Endothelial cell of umbilical vein (primary cell): ENCODE data around the gene SORL1.
"Not testable (repeated sequence)": the region's sequence is repeated elsewhere in the genome, so short reads cannot be mapped to it uniquely, and the experiment has no call there.

Experiments used
- CTCF ChIP-seq, 2 donors: IDR thresholded peaks; 1 replicate in 1 of 2; 2 replicates in 1 of 2; pipeline ENCODE4 v1.5.1; 2011; ENCODE audit warnings: low read length in 2 of 2, mild to moderate bottlenecking in 2 of 2, moderate library complexity in 2 of 2, control low read depth in 1 of 2, inconsistent platforms in 1 of 2, low read depth in 1 of 2; ENCODE audit not compliant: insufficient read depth in 1 of 2; ENCODE audit errors: extremely low read depth in 1 of 2
- GATA2 ChIP-seq: IDR thresholded peaks from 2 replicates; pipeline ENCODE4 v1.7.0; 2011; ENCODE audit warnings: low read depth, mild to moderate bottlenecking, moderate library complexity, mixed read lengths, low read length; ENCODE audit not compliant: insufficient read length, insufficient read depth
- MYC ChIP-seq: IDR thresholded peaks from one replicate; pipeline ENCODE4 v1.6.1; 2011; ENCODE audit warnings: mild to moderate bottlenecking, low read depth, low read length
- POLR2A ChIP-seq: IDR thresholded peaks from 2 replicates; pipeline ENCODE4 v1.6.1; 2012; ENCODE audit warnings: low read depth, mild to moderate bottlenecking, control low read depth, low read length
- TF ChIP-seq, protein P1 (sequence below): IDR thresholded peaks from 2 replicates; pipeline ENCODE4 v1.6.1; 2011; ENCODE audit not compliant: insufficient read depth, insufficient read length

DNA sequence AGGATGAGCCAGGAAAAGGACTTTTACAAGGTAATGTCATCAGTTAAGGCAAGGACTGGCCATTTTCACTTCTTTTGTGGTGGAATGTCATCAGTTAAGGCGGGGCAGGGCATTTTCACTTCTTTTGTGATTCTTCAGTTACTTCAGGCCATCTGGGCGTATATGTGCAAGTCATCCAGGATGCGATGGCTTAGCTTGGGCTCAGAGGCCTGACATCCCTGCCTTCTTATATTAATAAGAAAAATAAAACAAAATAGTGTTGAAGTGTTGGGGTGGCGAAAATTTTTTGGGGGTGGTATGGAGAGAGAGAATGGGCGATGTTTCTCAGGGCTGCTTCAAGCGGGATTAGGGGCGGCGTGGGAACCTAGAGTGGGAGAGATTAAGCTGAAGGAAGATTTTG lies 185.5 kb downstream of the SORL1 start:
- TF ChIP-seq POLR2A; CTCF (IDR thresholded peaks at IDR 0.05; ENCODE audit: extremely low read depth in 1 of 2, insufficient read depth in 1 of 2, low read depth in 1 of 2, low read length in 2 of 2); GATA2; MYC: not testable (repeated sequence)
- TF ChIP-seq, protein P1, sequence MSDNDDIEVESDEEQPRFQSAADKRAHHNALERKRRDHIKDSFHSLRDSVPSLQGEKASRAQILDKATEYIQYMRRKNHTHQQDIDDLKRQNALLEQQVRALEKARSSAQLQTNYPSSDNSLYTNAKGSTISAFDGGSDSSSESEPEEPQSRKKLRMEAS = not testable (repeated sequence)
